Mucosa of rectum (tissue), 2 donors: ENCODE results near the gene LARP6.
"Not testable (repeated sequence)": the region's sequence is repeated elsewhere in the genome, so short reads cannot be mapped to it uniquely, and the experiment has no call there.

Experiments used
- H3K27ac ChIP-seq, 2 donors: one replicate each; pipeline ENCODE4 v1.7.0; 2013; ENCODE audit warnings: inconsistent platforms in 2 of 2, low read depth in 2 of 2, low read length in 2 of 2
- H3K27me3 ChIP-seq, 2 donors: one replicate each; pipeline ENCODE4 v1.7.0; 2013; ENCODE audit warnings: low read length in 2 of 2; ENCODE audit not compliant: control insufficient read depth in 2 of 2, insufficient read depth in 2 of 2
- H3K36me3 ChIP-seq, 2 donors: one replicate each; pipeline ENCODE4 v1.7.0; 2013; ENCODE audit warnings: low read length in 2 of 2; ENCODE audit not compliant: control insufficient read depth in 2 of 2, insufficient read depth in 2 of 2
- H3K4me1 ChIP-seq, 2 donors: one replicate each; pipeline ENCODE4 v1.7.0; 2013; ENCODE audit warnings: low read length in 2 of 2, mild to moderate bottlenecking in 1 of 2; ENCODE audit not compliant: control insufficient read depth in 2 of 2, insufficient read depth in 2 of 2
- H3K4me3 ChIP-seq, 2 donors: one replicate each; pipeline ENCODE4 v1.7.0; 2013; ENCODE audit warnings: low read length in 2 of 2
- H3K9ac ChIP-seq, 2 donors: one replicate each; pipeline ENCODE4 v1.7.0; 2013; ENCODE audit warnings: low read length in 2 of 2, low read depth in 1 of 2, mild to moderate bottlenecking in 1 of 2
- H3K9me3 ChIP-seq, 2 donors: one replicate each; pipeline ENCODE4 v1.7.0; 2013; ENCODE audit warnings: low read length in 2 of 2; ENCODE audit not compliant: control insufficient read depth in 2 of 2
- donor health status: healthy.
- donor health status: Normal muscosa, but diverticular disease.

Gene LARP6

GRCh38 chr15:70859322-70859908 is 5.5 kb upstream of the LARP6 start:
- Histone ChIP-seq H3K27me3 (peaks cover 8 to 16% of the 10 kb centered on the region in 2 donors), H3K4me1 (peaks cover 0 to under 1% of the 10 kb centered on the region in 2 donors), H3K9ac (no peak overlapping the region), H3K36me3 (no peaks in the 10 kb centered on the region), H3K9me3 (no peaks in the 10 kb centered on the region), H3K4me3 (no peak overlapping the region), H3K27ac (no peak overlapping the region)

- not testable (repeated sequence) for H3K36me3 ChIP-seq, H3K4me1 ChIP-seq, H3K27ac ChIP-seq, H3K4me3 ChIP-seq, H3K9me3 ChIP-seq, H3K9ac ChIP-seq
- peaks cover 8 to 18% of the 10 kb centered on the region in 2 donors for H3K27me3 ChIP-seq
Observed at GRCh38 chr15:70858614-70859321, 4.8 kb upstream of the LARP6 start.

GRCh38 chr15:70857562-70858285 is 3.8 kb upstream of the LARP6 start:
- no peaks in the 10 kb centered on the region for H3K9me3 ChIP-seq
- H3K27me3 ChIP-seq = peaks cover 13 to 27% of the 10 kb centered on the region in 2 donors
- H3K27ac ChIP-seq = no peak overlapping the region
- peaks cover 0 to 2% of the 10 kb centered on the region in 2 donors for H3K4me1 ChIP-seq
- H3K4me3 ChIP-seq = no peak overlapping the region
- no peak overlapping the region for H3K9ac ChIP-seq
- no peaks in the 10 kb centered on the region for H3K36me3 ChIP-seq

- no peak overlapping the region for H3K4me3 ChIP-seq
- peaks cover 18 to 28% of the 10 kb centered on the region in 2 donors for H3K27me3 ChIP-seq
- no peaks in the 10 kb centered on the region for H3K9me3 ChIP-seq
- no peak overlapping the region for H3K9ac ChIP-seq
- H3K36me3 ChIP-seq = no peaks in the 10 kb centered on the region
- peak overlapping the region; percentile 32 to 65 for H3K27ac ChIP-seq
- H3K4me1 ChIP-seq = peaks cover 0 to 2% of the 10 kb centered on the region in 2 donors
Observed at GRCh38 chr15:70856884-70857561, 3.1 kb upstream of the LARP6 start.

GRCh38 chr15:70856177-70856883 is 2.4 kb upstream of the LARP6 start:
- Histone ChIP-seq H3K9me3 (no peaks in the 10 kb centered on the region), H3K36me3 (no peaks in the 10 kb centered on the region), H3K27me3 (peaks cover 23 to 28% of the 10 kb centered on the region in 2 donors), H3K27ac (peak overlapping the region; percentile 32 to 65), H3K4me3 (no peak overlapping the region), H3K4me1 (peaks cover 0 to 2% of the 10 kb centered on the region in 2 donors), H3K9ac (no peak overlapping the region)

GRCh38 chr15:70855764-70856163 is 1.8 kb upstream of the LARP6 start:
- Histone ChIP-seq H3K4me3 (no peak overlapping the region), H3K27ac (no peak overlapping the region), H3K9ac (no peak overlapping the region), H3K9me3 (no peaks in the 10 kb centered on the region), H3K36me3 (no peaks in the 10 kb centered on the region), H3K4me1 (peaks cover 0 to 2% of the 10 kb centered on the region in 2 donors), H3K27me3 (peaks cover 23 to 28% of the 10 kb centered on the region in 2 donors)

- peak overlapping the region; percentile 45 to 60 for H3K27ac ChIP-seq
- peaks cover 23 to 28% of the 10 kb centered on the region in 2 donors for H3K27me3 ChIP-seq
- H3K4me1 ChIP-seq = peaks cover 0 to 2% of the 10 kb centered on the region in 2 donors
- no peaks in the 10 kb centered on the region for H3K9me3 ChIP-seq
- H3K4me3 ChIP-seq = peak overlapping the region; percentile 40 to 56
- H3K9ac ChIP-seq = peak overlapping the region in 1 of 2 donors; percentile 23
- H3K36me3 ChIP-seq = no peaks in the 10 kb centered on the region
Observed at GRCh38 chr15:70854666-70854976, 664 bp upstream of the LARP6 start.

- Histone ChIP-seq H3K4me3 (peak overlapping the region; percentile 48 to 66), H3K9ac (peak overlapping the region in 1 of 2 donors; percentile 64), H3K27me3 (peaks cover 23 to 28% of the 10 kb centered on the region in 2 donors), H3K4me1 (peaks cover 0 to 2% of the 10 kb centered on the region in 2 donors), H3K36me3 (no peaks in the 10 kb centered on the region), H3K27ac (peak overlapping the region; percentile 40 to 61), H3K9me3 (no peaks in the 10 kb centered on the region)
Observed at GRCh38 chr15:70853318-70853972, 512 bp downstream of the LARP6 start.

- Histone ChIP-seq H3K4me3 (peak overlapping the region; percentile 48 to 66), H3K9ac (no peak overlapping the region), H3K27me3 (peaks cover 23 to 28% of the 10 kb centered on the region in 2 donors), H3K27ac (no peak overlapping the region), H3K4me1 (peaks cover 0 to 2% of the 10 kb centered on the region in 2 donors), H3K9me3 (no peaks in the 10 kb centered on the region), H3K36me3 (no peaks in the 10 kb centered on the region)
Observed at GRCh38 chr15:70852501-70853317, 1.2 kb downstream of the LARP6 start.
